ENCODE measurements around the gene UNC79. TPM values are rescaled to one million over a fixed set of nuclear protein-coding genes. Genes with fewer than 3 reads are reported as not detected.
"Not testable (repeated sequence)": the region's sequence is repeated elsewhere in the genome, so short reads cannot be mapped to it uniquely, and the experiment has no call there.

UNC79 gene
- total RNA-seq, 1 donor from 2014 or later: 2.6 TPM

DNA sequence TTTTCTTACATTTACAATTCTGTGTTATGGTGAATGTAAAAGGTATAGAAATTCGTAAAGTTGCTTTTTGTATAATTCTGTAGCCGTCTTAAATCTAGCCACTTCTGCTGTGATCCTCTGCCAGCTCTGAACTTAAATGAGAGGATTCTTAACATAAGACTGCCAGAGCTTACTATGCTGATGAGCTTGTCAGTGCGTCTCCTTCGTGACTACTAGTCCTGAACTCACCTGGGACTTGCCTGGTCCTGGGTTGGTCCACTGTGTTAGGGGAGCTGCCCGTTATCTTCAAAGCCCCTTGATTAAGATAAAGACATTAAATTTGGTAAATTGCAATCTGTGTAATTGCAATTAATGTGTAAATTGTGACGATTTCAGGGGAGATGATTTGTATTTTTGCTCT lies 44.7 kb downstream of the UNC79 start:
- Mint-ChIP-seq H3K27me3 (no peaks in the 10 kb centered on the region), H3K36me3 (ENCODE audit: insufficient read depth) (no peaks in the 10 kb centered on the region), H3K4me1 (ENCODE audit: low read depth) (no peaks in the 10 kb centered on the region), H3K27ac (no peak overlapping the region), H3K9me3 (ENCODE audit: low read depth) (no peaks in the 10 kb centered on the region), H3K4me3 (ENCODE audit: low read depth) (no peak overlapping the region)
- TF ChIP-seq, protein P1, sequence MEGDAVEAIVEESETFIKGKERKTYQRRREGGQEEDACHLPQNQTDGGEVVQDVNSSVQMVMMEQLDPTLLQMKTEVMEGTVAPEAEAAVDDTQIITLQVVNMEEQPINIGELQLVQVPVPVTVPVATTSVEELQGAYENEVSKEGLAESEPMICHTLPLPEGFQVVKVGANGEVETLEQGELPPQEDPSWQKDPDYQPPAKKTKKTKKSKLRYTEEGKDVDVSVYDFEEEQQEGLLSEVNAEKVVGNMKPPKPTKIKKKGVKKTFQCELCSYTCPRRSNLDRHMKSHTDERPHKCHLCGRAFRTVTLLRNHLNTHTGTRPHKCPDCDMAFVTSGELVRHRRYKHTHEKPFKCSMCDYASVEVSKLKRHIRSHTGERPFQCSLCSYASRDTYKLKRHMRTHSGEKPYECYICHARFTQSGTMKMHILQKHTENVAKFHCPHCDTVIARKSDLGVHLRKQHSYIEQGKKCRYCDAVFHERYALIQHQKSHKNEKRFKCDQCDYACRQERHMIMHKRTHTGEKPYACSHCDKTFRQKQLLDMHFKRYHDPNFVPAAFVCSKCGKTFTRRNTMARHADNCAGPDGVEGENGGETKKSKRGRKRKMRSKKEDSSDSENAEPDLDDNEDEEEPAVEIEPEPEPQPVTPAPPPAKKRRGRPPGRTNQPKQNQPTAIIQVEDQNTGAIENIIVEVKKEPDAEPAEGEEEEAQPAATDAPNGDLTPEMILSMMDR (IDR thresholded peaks at IDR 0.05; ENCODE audit: unreplicated experiment): no peak
- DNase-seq (ENCODE audit: low spot score, unreplicated experiment): no peak

DNA sequence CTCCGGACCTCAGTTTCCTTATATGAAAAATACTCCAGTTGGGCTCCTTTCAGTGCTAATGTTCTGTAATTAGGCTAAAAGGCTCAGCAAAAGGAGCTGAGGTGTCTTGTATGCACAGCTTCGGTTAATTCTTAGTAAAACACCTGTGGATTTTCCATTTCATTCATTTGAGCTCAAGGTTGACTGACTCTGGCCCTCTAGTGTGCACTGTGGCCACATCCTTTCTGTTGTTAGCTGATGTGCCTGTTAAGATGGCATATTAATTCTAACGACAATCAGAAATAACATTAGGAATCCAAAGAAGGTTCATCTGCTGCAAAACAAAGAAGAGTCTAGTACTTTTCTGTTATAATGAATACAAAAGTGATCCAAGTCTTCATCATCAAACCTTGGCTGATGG lies 45.6 kb downstream of the UNC79 start:
- no peaks in the 10 kb centered on the region for H3K27me3 Mint-ChIP-seq

DNA sequence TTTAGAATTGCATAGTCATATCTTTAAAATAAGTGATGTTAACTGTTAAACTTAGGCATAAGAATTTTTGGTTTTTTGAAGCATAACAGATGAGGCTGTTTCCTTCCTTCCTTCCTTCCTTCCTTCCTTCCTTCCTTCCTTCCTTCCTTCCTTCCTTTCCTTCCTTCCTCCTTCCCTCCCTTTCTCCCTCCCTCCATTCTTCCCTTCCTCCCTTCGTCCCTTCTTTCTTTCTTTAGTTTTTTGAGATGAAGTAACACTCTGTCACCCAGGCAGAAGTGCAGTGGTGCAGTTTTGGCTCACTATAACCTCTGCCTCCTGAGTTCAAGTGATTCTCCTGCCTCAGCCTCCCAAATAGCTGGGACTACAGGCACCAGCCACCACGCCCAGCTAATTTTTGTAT lies 48.3 kb downstream of the UNC79 start:
- not testable (repeated sequence) for H3K4me1 Mint-ChIP-seq (ENCODE audit: low read depth); H3K9me3 Mint-ChIP-seq (ENCODE audit: low read depth); H3K36me3 Mint-ChIP-seq (ENCODE audit: insufficient read depth); H3K27ac Mint-ChIP-seq; H3K4me3 Mint-ChIP-seq (ENCODE audit: low read depth); H3K27me3 Mint-ChIP-seq; DNase-seq (ENCODE audit: low spot score, unreplicated experiment)

More for the DNA sequence above, 45.6 kb downstream of the UNC79 start:
- Mint-ChIP-seq H3K4me3 (ENCODE audit: low read depth) (no peak overlapping the region), H3K9me3 (ENCODE audit: low read depth) (no peaks in the 10 kb centered on the region), H3K36me3 (ENCODE audit: insufficient read depth) (no peaks in the 10 kb centered on the region), H3K27ac (no peak overlapping the region), H3K4me1 (ENCODE audit: low read depth) (no peaks in the 10 kb centered on the region)
- TF ChIP-seq, protein P1 (IDR thresholded peaks at IDR 0.05; ENCODE audit: unreplicated experiment): no peak
- DNase-seq (ENCODE audit: low spot score, unreplicated experiment): no peak

DNA sequence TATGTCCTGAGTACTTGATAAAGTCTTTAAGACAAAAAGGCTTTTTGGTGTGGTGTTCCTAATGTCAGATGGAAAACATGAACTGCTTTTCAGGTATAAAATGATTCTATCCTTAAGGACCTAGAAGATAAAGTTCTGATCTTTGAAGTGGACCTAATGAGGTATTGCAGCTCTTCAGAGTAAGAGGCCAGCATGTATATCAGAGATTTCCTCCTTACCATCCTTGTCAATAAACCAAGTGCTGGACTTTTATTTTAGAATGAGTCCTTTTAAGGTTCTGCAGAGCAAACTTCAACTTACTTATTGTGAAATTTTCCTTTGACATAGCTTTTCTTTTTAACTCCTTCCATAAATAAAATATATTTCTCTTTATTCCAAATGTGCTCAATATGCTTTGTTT lies 50.1 kb downstream of the UNC79 start:
- no peaks in the 10 kb centered on the region for H3K9me3 Mint-ChIP-seq (ENCODE audit: low read depth)
- H3K4me1 Mint-ChIP-seq (ENCODE audit: low read depth): no peaks in the 10 kb centered on the region
- H3K27ac Mint-ChIP-seq: no peak overlapping the region
- H3K27me3 Mint-ChIP-seq: no peaks in the 10 kb centered on the region
- no peaks in the 10 kb centered on the region for H3K36me3 Mint-ChIP-seq (ENCODE audit: insufficient read depth)
- H3K4me3 Mint-ChIP-seq (ENCODE audit: low read depth): no peak overlapping the region
- DNase-seq (ENCODE audit: low spot score, unreplicated experiment): no peak
- TF ChIP-seq, protein P1 (IDR thresholded peaks at IDR 0.05; ENCODE audit: unreplicated experiment): no peak

DNA sequence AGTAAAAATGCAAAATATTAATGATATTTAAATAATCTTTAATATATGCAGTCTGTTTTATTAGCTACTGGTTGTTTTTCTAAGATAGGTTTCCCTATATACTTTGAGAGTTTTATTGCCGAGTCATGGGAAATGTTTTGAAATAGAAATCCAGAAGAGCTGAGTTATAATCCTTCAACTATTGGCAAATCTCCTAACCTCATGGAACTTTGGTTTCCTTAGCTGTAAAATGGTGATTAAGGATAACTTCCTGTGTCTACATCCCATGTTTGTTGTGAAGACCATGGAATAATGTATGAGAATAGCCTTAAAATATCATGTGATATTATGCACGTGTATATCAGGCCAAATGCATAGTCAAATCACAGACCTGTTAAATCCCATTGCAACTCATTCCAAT lies 51.0 kb downstream of the UNC79 start:
- H3K27me3 Mint-ChIP-seq: no peaks in the 10 kb centered on the region
- no peaks in the 10 kb centered on the region for H3K36me3 Mint-ChIP-seq (ENCODE audit: insufficient read depth)
- H3K4me3 Mint-ChIP-seq (ENCODE audit: low read depth): no peak overlapping the region
- TF ChIP-seq, protein P1 (IDR thresholded peaks at IDR 0.05; ENCODE audit: unreplicated experiment): no peak
- no peaks in the 10 kb centered on the region for H3K4me1 Mint-ChIP-seq (ENCODE audit: low read depth)
- no peak overlapping the region for H3K27ac Mint-ChIP-seq
- H3K9me3 Mint-ChIP-seq (ENCODE audit: low read depth): no peaks in the 10 kb centered on the region
- no peak for DNase-seq (ENCODE audit: low spot score, unreplicated experiment)

DNA sequence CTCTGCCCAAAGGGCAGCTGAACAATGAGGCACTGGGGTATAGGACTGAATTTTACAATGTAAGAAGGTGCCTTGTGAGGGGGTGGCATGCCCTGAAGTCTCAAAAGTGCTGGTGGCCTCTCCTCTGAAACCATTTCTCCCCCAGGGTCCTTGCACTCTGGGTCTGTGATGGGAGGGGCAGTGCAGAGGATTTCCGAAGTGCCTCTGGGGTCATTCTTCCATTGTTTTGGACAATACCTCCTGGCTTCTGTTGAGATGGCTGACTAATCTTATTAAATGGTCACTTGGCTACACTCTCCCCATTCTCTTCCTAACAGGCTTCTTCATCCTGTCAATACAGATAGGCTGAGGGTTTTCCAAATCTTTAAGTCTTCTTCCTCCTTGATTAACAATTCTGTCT lies 59.3 kb downstream of the UNC79 start:
- H3K36me3 Mint-ChIP-seq (ENCODE audit: insufficient read depth): no peaks in the 10 kb centered on the region
- H3K27ac Mint-ChIP-seq: no peak overlapping the region
- no peaks in the 10 kb centered on the region for H3K27me3 Mint-ChIP-seq
- no peak for DNase-seq (ENCODE audit: low spot score, unreplicated experiment)
- H3K4me3 Mint-ChIP-seq (ENCODE audit: low read depth): no peak overlapping the region
- no peaks in the 10 kb centered on the region for H3K9me3 Mint-ChIP-seq (ENCODE audit: low read depth)
- TF ChIP-seq, protein P1 (IDR thresholded peaks at IDR 0.05; ENCODE audit: unreplicated experiment): no peak
- no peaks in the 10 kb centered on the region for H3K4me1 Mint-ChIP-seq (ENCODE audit: low read depth)

Measured in progenitor cell of endocrine pancreas (in vitro differentiated cells).